OCI-LY7 (cell line): Measurements from ENCODE around the gene RNF223.

ENCODE experiments used
- EZH2phosphoT487 ChIP-seq: fragments of 200-600 bp; sonication (generic); IDR thresholded peaks from 2 replicates; pipeline ENCODE4 v1.6.1; 2018; ENCODE audit warnings: low read depth, borderline replicate concordance, mild to moderate bottlenecking, mixed run types, antibody characterized with exemption, low read length, moderate library complexity, mixed read lengths
- TF ChIP-seq, protein P1 (sequence below): fragments of 200-600 bp; sonication (generic); conservative IDR thresholded peaks from 2 replicates; pipeline ENCODE4 v1.5.1; 2014; ENCODE audit warnings: mild to moderate bottlenecking, antibody characterized with exemption, low read length, moderate library complexity, mixed read lengths

DNA sequence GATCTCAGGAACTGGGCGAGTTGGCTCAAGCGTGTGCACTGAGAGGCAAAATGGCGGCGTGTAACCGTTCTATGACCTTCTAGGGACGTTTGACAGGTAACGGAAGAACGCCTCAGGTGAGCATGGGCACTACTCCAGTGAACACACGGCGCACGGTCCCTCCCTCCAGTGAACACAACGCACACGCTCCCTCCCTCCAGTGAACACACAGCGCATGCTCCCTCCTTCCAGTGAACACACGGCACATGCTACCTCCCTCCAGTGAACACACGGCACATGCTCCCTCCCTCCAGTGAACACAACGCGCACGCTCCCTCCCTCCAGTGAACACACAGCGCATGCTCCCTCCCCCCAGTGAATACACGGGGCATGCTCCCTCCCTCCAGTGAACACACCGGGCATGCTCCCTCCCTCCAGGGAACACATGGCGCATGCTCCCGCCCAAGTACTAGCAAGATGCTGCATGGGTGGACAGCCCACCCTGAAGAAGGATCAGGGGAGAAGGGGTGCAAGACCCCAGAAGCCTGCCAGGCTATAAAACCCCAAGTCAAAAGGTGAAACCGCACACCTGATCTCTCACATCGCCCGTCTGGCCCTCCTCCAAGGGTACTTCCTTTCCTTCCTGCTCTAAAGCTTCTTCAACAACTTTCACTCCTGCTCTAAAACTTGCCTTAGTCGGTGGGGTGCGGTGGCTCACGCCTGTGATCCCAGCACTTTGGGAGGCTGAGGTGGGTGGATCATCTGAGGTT lies 38.3 kb upstream of the RNF223 start:
- TF ChIP-seq, protein P1, sequence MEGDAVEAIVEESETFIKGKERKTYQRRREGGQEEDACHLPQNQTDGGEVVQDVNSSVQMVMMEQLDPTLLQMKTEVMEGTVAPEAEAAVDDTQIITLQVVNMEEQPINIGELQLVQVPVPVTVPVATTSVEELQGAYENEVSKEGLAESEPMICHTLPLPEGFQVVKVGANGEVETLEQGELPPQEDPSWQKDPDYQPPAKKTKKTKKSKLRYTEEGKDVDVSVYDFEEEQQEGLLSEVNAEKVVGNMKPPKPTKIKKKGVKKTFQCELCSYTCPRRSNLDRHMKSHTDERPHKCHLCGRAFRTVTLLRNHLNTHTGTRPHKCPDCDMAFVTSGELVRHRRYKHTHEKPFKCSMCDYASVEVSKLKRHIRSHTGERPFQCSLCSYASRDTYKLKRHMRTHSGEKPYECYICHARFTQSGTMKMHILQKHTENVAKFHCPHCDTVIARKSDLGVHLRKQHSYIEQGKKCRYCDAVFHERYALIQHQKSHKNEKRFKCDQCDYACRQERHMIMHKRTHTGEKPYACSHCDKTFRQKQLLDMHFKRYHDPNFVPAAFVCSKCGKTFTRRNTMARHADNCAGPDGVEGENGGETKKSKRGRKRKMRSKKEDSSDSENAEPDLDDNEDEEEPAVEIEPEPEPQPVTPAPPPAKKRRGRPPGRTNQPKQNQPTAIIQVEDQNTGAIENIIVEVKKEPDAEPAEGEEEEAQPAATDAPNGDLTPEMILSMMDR, result no peak
- TF ChIP-seq EZH2phosphoT487, result no peak
